HG03469 (cell line): ENCODE data around the gene IL12RB2.
A peak's percentile ranks its signal among the peaks of the same experiment; 100 is the strongest.

ENCODE experiments used
- ATAC-seq: cut with Tn5 transposase; IDR thresholded peaks from one replicate; pipeline ENCODE4 v1.9.1; 2021; ENCODE audit warnings: mild to moderate bottlenecking, moderate library complexity, moderate number of reproducible peaks; ENCODE audit not compliant: unreplicated experiment

IL12RB2 gene

GRCh38 chr1:67313934-67314671, 6.4 kb downstream of the IL12RB2 start:
- ATAC-seq, result no peak

GRCh38 chr1:67314696-67315095, 7.0 kb downstream of the IL12RB2 start:
- no peak for ATAC-seq

- no peak for ATAC-seq
These were observed 8.7 kb downstream of the IL12RB2 start for GRCh38 chr1:67316180-67316902.

DNA sequence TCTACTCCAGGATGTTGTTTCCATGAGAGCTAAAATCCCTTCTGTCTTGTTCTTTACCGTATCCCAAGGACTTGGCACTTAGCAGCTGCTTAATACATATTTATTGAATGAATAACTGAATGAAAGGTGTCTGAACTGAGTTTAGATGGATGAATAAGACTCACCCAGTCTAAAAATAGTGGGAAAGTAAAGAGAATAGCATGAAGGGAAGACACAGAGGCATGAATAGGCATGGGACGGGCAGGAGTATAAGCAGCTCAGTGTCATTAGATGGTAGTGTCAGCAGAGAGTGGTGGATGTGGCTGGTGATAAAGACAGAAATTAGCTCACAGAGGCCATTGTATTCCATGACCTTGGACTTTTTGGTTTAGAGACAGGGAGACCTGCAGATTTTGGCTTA, 9.2 kb downstream of the IL12RB2 start:
- ATAC-seq, result no peak

- ATAC-seq, result no peak
These were observed 10.1 kb downstream of the IL12RB2 start for GRCh38 chr1:67317803-67318202.

DNA sequence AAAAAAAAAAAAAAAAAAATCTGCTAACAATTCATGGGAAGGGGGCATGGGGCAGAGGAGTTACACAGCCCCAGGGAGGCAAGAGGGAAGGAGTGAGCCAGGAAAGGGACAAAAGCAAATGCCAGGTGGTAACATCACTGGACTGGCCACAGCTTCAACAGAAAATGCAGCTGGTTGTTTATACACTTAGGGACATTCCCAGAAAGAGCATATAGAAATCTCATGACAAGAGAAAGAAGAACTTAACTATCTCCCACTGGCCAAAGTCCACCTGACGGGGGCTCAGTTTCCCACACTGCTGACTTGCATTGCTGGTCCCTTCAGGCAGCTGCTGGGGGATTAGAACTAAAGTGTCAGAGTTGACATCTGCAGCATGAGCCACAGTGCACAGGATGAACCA, 14.8 kb downstream of the IL12RB2 start:
- ATAC-seq, result no peak

DNA sequence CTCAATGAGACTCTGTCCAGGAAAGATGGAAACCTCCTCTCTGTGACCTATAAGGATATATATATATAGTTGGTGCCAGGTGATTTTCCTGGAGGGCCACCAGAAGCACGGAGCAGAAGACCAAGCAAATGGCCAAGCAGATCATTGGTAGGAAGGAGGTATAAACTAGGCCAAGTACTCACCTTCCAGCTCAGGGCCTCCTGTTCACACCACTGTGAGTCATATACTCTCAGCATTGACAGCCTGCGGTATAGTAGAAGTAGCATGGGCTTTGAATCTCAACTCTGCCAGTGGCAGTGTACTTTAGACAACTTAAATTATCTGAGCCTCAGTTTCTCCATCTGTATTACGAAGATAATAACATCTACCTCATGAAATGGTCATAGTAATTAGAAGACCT, 15.4 kb downstream of the IL12RB2 start:
- no peak for ATAC-seq

GRCh38 chr1:67324068-67324467, 16.4 kb downstream of the IL12RB2 start:
- no peak for ATAC-seq

GRCh38 chr1:67327864-67328466, 20.3 kb downstream of the IL12RB2 start:
- no peak for ATAC-seq

- ATAC-seq, result peak; percentile 82
These were observed 25.2 kb downstream of the IL12RB2 start for GRCh38 chr1:67332653-67333529.

GRCh38 chr1:67333603-67334002, 25.9 kb downstream of the IL12RB2 start:
- no peak for ATAC-seq

DNA sequence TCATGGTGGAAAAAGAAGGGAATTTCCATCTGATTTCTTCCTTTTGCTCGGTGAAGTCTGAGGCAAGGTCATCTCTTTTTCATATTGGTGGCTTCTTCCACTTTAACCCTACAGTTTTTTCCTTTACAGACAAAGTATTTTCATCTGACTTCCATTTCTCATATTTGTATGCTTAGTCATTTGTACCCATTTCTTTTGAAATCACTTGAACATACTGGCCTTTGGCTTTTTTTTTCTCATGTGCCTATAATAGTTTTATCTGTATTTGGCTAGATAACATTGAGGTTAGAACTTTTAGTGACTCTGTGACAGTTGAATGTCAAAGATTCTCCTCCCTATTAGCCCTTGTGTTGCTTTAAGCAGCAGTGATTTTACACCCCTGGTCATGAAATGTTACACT, 27.7 kb downstream of the IL12RB2 start:
- no peak for ATAC-seq

- no peak for ATAC-seq
These were observed 28.5 kb downstream of the IL12RB2 start for GRCh38 chr1:67336157-67336556.

GRCh38 chr1:67336783-67337182, 29.1 kb downstream of the IL12RB2 start:
- ATAC-seq, result no peak

GRCh38 chr1:67338642-67339041, 31.0 kb downstream of the IL12RB2 start:
- ATAC-seq, result peak; percentile 34

DNA sequence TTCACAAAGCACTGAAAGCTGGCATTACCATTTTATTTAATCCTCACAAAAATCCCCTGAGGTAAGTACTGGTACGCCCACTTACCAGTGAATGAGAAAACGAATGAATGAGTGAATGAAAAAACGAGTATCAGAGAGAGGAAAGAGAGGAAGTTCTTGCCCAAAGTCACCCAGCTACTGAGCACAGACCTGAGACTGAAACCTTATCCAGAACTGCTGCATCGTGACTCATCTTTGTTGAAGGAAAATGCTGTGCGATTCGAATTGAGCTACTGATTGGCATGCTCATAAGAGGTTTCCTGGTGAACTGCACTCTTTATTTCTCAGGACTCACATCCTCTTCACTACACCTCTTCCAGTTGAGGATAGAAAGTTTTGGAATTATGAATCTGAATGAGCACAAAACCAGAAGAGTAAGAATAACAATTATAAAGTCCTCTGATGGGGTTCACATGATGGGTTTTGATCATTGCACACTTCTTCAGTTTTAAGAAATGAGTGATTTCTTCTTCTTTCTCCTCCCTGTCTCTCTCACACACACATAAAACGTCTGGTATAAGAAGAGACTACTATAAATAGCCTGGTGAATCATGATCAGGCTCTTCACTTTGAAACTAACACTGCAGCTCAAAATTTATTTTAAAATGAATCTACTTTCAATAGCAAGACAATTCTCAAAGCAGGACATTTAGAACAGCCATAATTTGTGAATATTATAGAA, 32.1 kb downstream of the IL12RB2 start:
- ATAC-seq, result peak; percentile 30

- no peak for ATAC-seq
These were observed 34.6 kb downstream of the IL12RB2 start for GRCh38 chr1:67342076-67342890.

GRCh38 chr1:67345556-67345955, 37.9 kb downstream of the IL12RB2 start:
- no peak for ATAC-seq

DNA sequence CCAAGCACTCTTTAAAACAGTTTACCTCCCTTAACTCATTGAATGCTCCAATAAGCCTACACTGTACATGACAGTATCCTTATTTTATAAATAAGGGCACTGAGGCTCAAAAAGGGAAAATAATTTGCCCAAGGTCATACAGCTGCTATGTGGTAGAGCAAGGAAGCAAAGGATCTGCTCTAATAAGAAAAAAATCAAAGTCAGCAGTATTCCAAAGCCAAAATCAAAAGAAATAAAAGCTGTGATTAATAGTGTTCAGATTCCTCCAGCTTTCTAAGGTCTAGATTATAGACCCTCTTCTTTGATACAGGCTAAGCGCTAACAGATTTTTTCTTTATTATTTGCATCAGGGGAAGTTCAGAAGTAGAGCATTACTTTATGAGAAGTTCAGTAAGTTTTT, 39.3 kb downstream of the IL12RB2 start:
- ATAC-seq, result no peak
